Testis (tissue), 3 donors: ENCODE measurements around the gene CSNK2A2. TPM values are rescaled to one million over a fixed set of nuclear protein-coding genes. Genes with fewer than 3 reads are reported as not detected.
A peak's percentile ranks its signal among the peaks of the same experiment; 100 is the strongest.

Experiments
- DNase-seq: peaks from one replicate; pipeline ENCODE4 v3.0.0-alpha.2; 2019
- H3K27ac ChIP-seq, 2 donors: fragments of 200-600 bp; sonication (generic); one replicate each; pipeline ENCODE4 v1.5.1; 2019
- H3K27me3 ChIP-seq: fragments of 200-600 bp; sonication (generic); one replicate; pipeline ENCODE4 v1.5.1; 2019
- H3K36me3 ChIP-seq: fragments of 200-600 bp; sonication (generic); one replicate; pipeline ENCODE4 v1.5.1; 2017; ENCODE audit warnings: low read depth; ENCODE audit errors: missing control alignments
- H3K4me1 ChIP-seq: fragments of 200-600 bp; sonication (generic); one replicate; pipeline ENCODE4 v1.5.1; 2019
- H3K4me3 ChIP-seq, 2 donors: fragments of 200-600 bp; sonication (generic); one replicate each; pipeline ENCODE4 v1.5.1; 2017 to 2019
- H3K9me3 ChIP-seq: fragments of 200-600 bp; sonication (generic); one replicate; pipeline ENCODE4 v1.5.1; 2017
- CTCF ChIP-seq, 3 experiments: fragments of 450-650 bp in 2 of 3; fragments of 200-600 bp in 1 of 3; sonication (generic) in 1 of 3; IDR thresholded peaks; one replicate each; pipeline ENCODE4 v1.5.1; 2016 to 2019; ENCODE audit warnings: antibody characterized with exemption in 3 of 3, mild to moderate bottlenecking in 2 of 3, moderate library complexity in 1 of 3
- POLR2A ChIP-seq: fragments of 450-650 bp; IDR thresholded peaks from one replicate; pipeline ENCODE4 v1.6.1; 2017; ENCODE audit warnings: antibody characterized with exemption, mild to moderate bottlenecking, moderate library complexity
- WGBS, 2 donors: methylation state at CpG; one replicate each; pipeline ENCODE4 v1.1.5; 2018; 5-methylcytosine and 5-hydroxymethylcytosine counted together
- intact Hi-C: fragments of 100-400 bp; cut with DNase I; formaldehyde crosslinking; loops from one replicate; pipeline ENCODE4 v1.15.1; 2023; ENCODE audit warnings: low total_unique reads
- polyA plus RNA-seq: library from polyadenylated mRNA; stranded (reverse); fragments of 350-450 nt; fragmentation: Illumina TruSeq; extraction: RNeasy Lipid Tissue Mini Kit (QIAGEN cat#74804); gene quantifications from one replicate; pipeline ENCODE4 v1.2.3, GENCODE V29; 2014; ENCODE audit warnings: low read depth, low replicate concordance; ENCODE audit not compliant: insufficient read depth
- total RNA-seq, 2 donors: library from RNA; depleted of rRNA; stranded (reverse); fragments of >200 nt; gene quantifications; one replicate each; pipeline ENCODE4 v1.2.3, GENCODE V29; 2016

CSNK2A2 gene
- total and polyA plus RNA-seq, 3 donors from 2014 or later = 101 to 299 (median 119) TPM

- no peak for DNase-seq
- Histone ChIP-seq H3K27me3 (no peaks in the 10 kb centered on the region), H3K4me1 (peaks cover 65% of the 10 kb centered on the region), H3K4me3 (no peak overlapping the region), H3K9me3 (no peaks in the 10 kb centered on the region), H3K36me3 (no peaks in the 10 kb centered on the region), H3K27ac (no peak overlapping the region)
- intact Hi-C loops = loop anchor here (5.0 kb wide), 1 partner anchor 94 kb away; the partner anchor contains the start of gene MMP15
- no peak for TF ChIP-seq POLR2A
- no peak for TF ChIP-seq CTCF (IDR thresholded peaks at IDR 0.05)
- 39 to 43% methylated on average over 6 of the region's 6 CpGs for WGBS, 2 donors
Observed at GRCh38 chr16:58121132-58121531, 76.8 kb downstream of the CSNK2A2 start.

GRCh38 chr16:58120234-58120633, 77.7 kb downstream of the CSNK2A2 start:
- Histone ChIP-seq H3K9me3 (no peaks in the 10 kb centered on the region), H3K27me3 (no peaks in the 10 kb centered on the region), H3K27ac (peak overlapping the region in 1 of 2 donors; percentile 4), H3K4me1 (peaks cover 58% of the 10 kb centered on the region), H3K36me3 (no peaks in the 10 kb centered on the region), H3K4me3 (no peak overlapping the region)
- no peak for DNase-seq
- WGBS, 2 donors = 29 to 35% methylated on average over 3 of the region's 3 CpGs
- no peak for TF ChIP-seq CTCF (IDR thresholded peaks at IDR 0.05)
- no peak for TF ChIP-seq POLR2A
- intact Hi-C loops = loop anchor here (5.0 kb wide), 1 partner anchor 93 kb away; the partner anchor contains the start of gene MMP15

GRCh38 chr16:58119509-58119845, 78.4 kb downstream of the CSNK2A2 start:
- intact Hi-C loops = no loop called here
- Histone ChIP-seq H3K36me3 (no peaks in the 10 kb centered on the region), H3K4me3 (no peak overlapping the region), H3K27ac (peak overlapping the region in 1 of 2 donors; percentile 28), H3K4me1 (peaks cover 57% of the 10 kb centered on the region), H3K9me3 (no peaks in the 10 kb centered on the region), H3K27me3 (no peaks in the 10 kb centered on the region)
- TF ChIP-seq CTCF (IDR thresholded peaks at IDR 0.05) (no peak), POLR2A (no peak)
- peak; percentile 85 for DNase-seq
- WGBS, 2 donors = 47 to 75% methylated on average over 8 of the region's 8 CpGs

- no peak overlapping the region for H3K4me3 ChIP-seq
- H3K27ac ChIP-seq = peak overlapping the region; percentile 12 to 28
- TF ChIP-seq CTCF (IDR thresholded peaks at IDR 0.05) = no peak
- no peak for TF ChIP-seq POLR2A
- no peaks in the 10 kb centered on the region for H3K27me3 ChIP-seq
- WGBS, 2 donors = 70 to 71% methylated on average over 5 of the region's 5 CpGs
- intact Hi-C loops = no loop called here
- H3K4me1 ChIP-seq = peaks cover 56% of the 10 kb centered on the region
- H3K9me3 ChIP-seq = no peaks in the 10 kb centered on the region
- no peaks in the 10 kb centered on the region for H3K36me3 ChIP-seq
- no peak for DNase-seq
Observed at GRCh38 chr16:58118801-58119508, 79.0 kb downstream of the CSNK2A2 start.

- no peaks in the 10 kb centered on the region for H3K36me3 ChIP-seq
- 95 to 97% methylated on average over 6 of the region's 6 CpGs for whole genome bisulfite sequencing, 2 donors
- no peaks in the 10 kb centered on the region for H3K9me3 ChIP-seq
- DNase-seq = no peak
- H3K27ac ChIP-seq = no peak overlapping the region
- TF ChIP-seq POLR2A (no peak), CTCF (IDR thresholded peaks at IDR 0.05) (no peak)
- no peak overlapping the region for H3K4me3 ChIP-seq
- peaks cover 44% of the 10 kb centered on the region for H3K4me1 ChIP-seq
- intact Hi-C loops = no loop called here
- no peaks in the 10 kb centered on the region for H3K27me3 ChIP-seq
Observed at GRCh38 chr16:58116529-58116928, 81.4 kb downstream of the CSNK2A2 start.
